HepG2 (cell line): Measurements from ENCODE around the gene SNRNP27. TPM values are rescaled to one million over a fixed set of nuclear protein-coding genes. Genes with fewer than 3 reads are reported as not detected.
A peak's percentile ranks its signal among the peaks of the same experiment; 100 is the strongest.

ENCODE experiments used
- ATF7 ChIP-seq, 2 experiments: fragments of 450-650 bp in 1 of 2; sonication (generic) in 1 of 2; formaldehyde crosslinking in 1 of 2; IDR thresholded peaks; 2 replicates each; pipeline versions ENCODE4 v1.4.0 to v1.6.1; 2016 to 2020; ENCODE audit warnings: antibody characterized with exemption in 1 of 2, mild to moderate bottlenecking in 1 of 2, missing genetic modification reagents in 1 of 2
- ELF1 ChIP-seq: sonication (generic); formaldehyde crosslinking; IDR thresholded peaks from 2 replicates; pipeline ENCODE4 v1.4.0; 2020; ENCODE audit warnings: missing genetic modification reagents
- JDP2 ChIP-seq: sonication (generic); formaldehyde crosslinking; IDR thresholded peaks from 2 replicates; pipeline ENCODE4 v1.8.1; 2022; ENCODE audit warnings: missing genetic modification reagents, borderline replicate concordance
- KLF11 ChIP-seq: IDR thresholded peaks from 2 replicates; pipeline ENCODE4 v1.6.1; 2016; ENCODE audit warnings: missing compliant biosample characterization
- LBX2 ChIP-seq: sonication (generic); formaldehyde crosslinking; IDR thresholded peaks from 2 replicates; pipeline ENCODE4 v1.5.0; 2020; ENCODE audit warnings: missing genetic modification reagents, mild to moderate bottlenecking, borderline replicate concordance
- MEIS1 ChIP-seq: sonication (generic); formaldehyde crosslinking; IDR thresholded peaks from 2 replicates; pipeline ENCODE4 v1.9.0; 2021; ENCODE audit warnings: mild to moderate bottlenecking, missing genetic modification reagents, moderate library complexity, borderline replicate concordance
- NFIB ChIP-seq: sonication (generic); formaldehyde crosslinking; IDR thresholded peaks from 2 replicates; pipeline ENCODE4 v1.9.0; 2021; ENCODE audit warnings: missing genetic modification reagents, mild to moderate bottlenecking, borderline replicate concordance
- RARA ChIP-seq: IDR thresholded peaks from 2 replicates; pipeline ENCODE4 v1.6.1; 2016; ENCODE audit warnings: missing genetic modification reagents, missing compliant biosample characterization
- YEATS2 ChIP-seq: sonication (generic); formaldehyde crosslinking; IDR thresholded peaks from 2 replicates; pipeline ENCODE4 v1.4.0; 2020; ENCODE audit warnings: missing genetic modification reagents, borderline replicate concordance
- ZNF337 ChIP-seq: sonication (generic); formaldehyde crosslinking; IDR thresholded peaks from 2 replicates; pipeline ENCODE4 v1.5.1; 2020; ENCODE audit warnings: missing genetic modification reagents, low read depth, mild to moderate bottlenecking, borderline replicate concordance
- ZNF501 ChIP-seq: sonication (generic); formaldehyde crosslinking; IDR thresholded peaks from 2 replicates; pipeline ENCODE4 v1.5.1; 2020; ENCODE audit warnings: mild to moderate bottlenecking, moderate library complexity, missing genetic modification reagents
- ZNF704 ChIP-seq: sonication (generic); formaldehyde crosslinking; IDR thresholded peaks from 2 replicates; pipeline ENCODE4 v1.8.1; 2023; ENCODE audit warnings: mild to moderate bottlenecking, inconsistent platforms, moderate library complexity, missing genetic modification reagents, borderline replicate concordance
- ZSCAN21 ChIP-seq: sonication (generic); formaldehyde crosslinking; IDR thresholded peaks from 2 replicates; pipeline ENCODE4 v1.8.0; 2022; ENCODE audit warnings: mild to moderate bottlenecking, missing genetic modification reagents, moderate library complexity, borderline replicate concordance
- ZZZ3 ChIP-seq: sonication (generic); formaldehyde crosslinking; IDR thresholded peaks from 2 replicates; pipeline ENCODE4 v1.4.0; 2020; ENCODE audit warnings: missing genetic modification reagents, mild to moderate bottlenecking, borderline replicate concordance
- polyA plus RNA-seq, 8 experiments: library from polyadenylated mRNA; depleted of rRNA in 3 of 8; stranded (reverse) in 7 of 8; unstranded in 1 of 8; fragments of >200 nt; fragmentation: Illumina TruSeq in 4 of 8; extraction: Trizol in 4 of 8; gene quantifications; 2 replicates each; pipeline versions ENCODE4 v1.2.1 to v1.2.3, GENCODE V29; 2011 to 2016; ENCODE audit warnings: low read depth in 4 of 8, missing spikeins in 1 of 8, mixed read lengths in 1 of 8; ENCODE audit not compliant: insufficient read depth in 1 of 8
- total RNA-seq, 5 experiments: library from RNA; depleted of rRNA; stranded (reverse); fragments of >200 nt; fragmentation: Illumina TruSeq; extraction: Trizol; gene quantifications; 2 replicates each; pipeline ENCODE4 v1.2.3, GENCODE V29; 2016; ENCODE audit warnings: low read depth in 1 of 5
- TF ChIP-seq, protein P1 (sequence below): IDR thresholded peaks from 2 replicates; pipeline ENCODE4 v1.6.1; 2016; ENCODE audit warnings: control low read depth
- TF ChIP-seq, protein P2 (sequence below): sonication (generic); formaldehyde crosslinking; IDR thresholded peaks from 2 replicates; pipeline ENCODE4 v1.5.0; 2020; ENCODE audit warnings: mild to moderate bottlenecking, missing genetic modification reagents, borderline replicate concordance
- TF ChIP-seq, protein P3 (sequence below): sonication (generic); formaldehyde crosslinking; IDR thresholded peaks from 2 replicates; pipeline ENCODE4 v1.4.0; 2020; ENCODE audit warnings: missing genetic modification reagents, mild to moderate bottlenecking, borderline replicate concordance

The SNRNP27 gene
- total and polyA plus RNA-seq, 2 of the 13 experiments (the other 11 are each of a cell fraction or from before 2014, with no cell fraction given), result 49.8 to 54.6 TPM

DNA sequence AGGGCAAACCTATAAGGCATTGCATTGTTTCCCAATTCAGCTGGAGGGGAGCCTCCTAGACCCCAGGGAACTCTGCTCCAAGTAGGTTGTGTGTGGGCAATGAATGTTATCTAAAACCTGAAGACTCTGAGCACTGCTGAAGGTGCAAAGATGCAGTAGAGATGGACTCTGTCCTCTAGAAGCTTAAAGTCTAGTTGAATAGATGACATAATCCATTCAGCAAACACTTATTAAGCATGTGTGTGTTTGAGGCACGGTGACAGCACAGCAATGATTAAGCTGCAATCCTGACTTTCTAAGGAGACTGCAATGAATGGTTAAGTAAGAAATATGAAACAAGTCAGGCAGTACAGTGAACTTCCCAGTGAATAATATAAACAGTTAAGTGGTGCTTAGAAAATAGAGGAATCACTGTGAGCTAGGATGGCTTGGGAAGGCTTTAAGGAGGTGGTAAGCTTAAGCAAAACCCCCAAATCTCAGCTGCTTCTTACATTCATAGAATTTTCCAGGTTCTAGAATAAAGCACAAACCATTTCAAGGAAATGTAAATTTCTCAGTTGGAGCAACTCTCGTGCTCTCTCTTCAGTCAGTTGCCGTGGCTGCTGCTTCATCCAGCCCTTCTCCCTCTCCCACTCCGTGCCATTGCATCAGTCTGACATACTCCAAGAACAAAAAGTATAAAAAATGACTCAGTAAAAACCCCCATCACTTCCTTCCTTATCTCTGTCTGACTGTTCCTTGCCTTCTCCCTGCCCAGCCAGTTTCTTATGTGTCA is 40.3 kb downstream of the SNRNP27 start (continued):
- TF ChIP-seq, protein P1, sequence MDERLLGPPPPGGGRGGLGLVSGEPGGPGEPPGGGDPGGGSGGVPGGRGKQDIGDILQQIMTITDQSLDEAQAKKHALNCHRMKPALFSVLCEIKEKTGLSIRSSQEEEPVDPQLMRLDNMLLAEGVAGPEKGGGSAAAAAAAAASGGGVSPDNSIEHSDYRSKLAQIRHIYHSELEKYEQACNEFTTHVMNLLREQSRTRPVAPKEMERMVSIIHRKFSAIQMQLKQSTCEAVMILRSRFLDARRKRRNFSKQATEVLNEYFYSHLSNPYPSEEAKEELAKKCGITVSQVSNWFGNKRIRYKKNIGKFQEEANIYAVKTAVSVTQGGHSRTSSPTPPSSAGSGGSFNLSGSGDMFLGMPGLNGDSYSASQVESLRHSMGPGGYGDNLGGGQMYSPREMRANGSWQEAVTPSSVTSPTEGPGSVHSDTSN (CRISPR knock-in tag), result no peak
- no peak for TF ChIP-seq ZNF501
- peak; percentile 8; the same call in 1 of the 2 replicates for TF ChIP-seq KLF11 (CRISPR knock-in tag)
- TF ChIP-seq YEATS2 (CRISPR knock-in tag), result peak; percentile 40; the same call in 1 of the 2 replicates
- no peak for TF ChIP-seq ZSCAN21 (CRISPR knock-in tag)
- no peak for TF ChIP-seq ELF1 (CRISPR knock-in tag)
- TF ChIP-seq ZNF337, result no peak
- no peak for TF ChIP-seq NFIB
- TF ChIP-seq, protein P2, sequence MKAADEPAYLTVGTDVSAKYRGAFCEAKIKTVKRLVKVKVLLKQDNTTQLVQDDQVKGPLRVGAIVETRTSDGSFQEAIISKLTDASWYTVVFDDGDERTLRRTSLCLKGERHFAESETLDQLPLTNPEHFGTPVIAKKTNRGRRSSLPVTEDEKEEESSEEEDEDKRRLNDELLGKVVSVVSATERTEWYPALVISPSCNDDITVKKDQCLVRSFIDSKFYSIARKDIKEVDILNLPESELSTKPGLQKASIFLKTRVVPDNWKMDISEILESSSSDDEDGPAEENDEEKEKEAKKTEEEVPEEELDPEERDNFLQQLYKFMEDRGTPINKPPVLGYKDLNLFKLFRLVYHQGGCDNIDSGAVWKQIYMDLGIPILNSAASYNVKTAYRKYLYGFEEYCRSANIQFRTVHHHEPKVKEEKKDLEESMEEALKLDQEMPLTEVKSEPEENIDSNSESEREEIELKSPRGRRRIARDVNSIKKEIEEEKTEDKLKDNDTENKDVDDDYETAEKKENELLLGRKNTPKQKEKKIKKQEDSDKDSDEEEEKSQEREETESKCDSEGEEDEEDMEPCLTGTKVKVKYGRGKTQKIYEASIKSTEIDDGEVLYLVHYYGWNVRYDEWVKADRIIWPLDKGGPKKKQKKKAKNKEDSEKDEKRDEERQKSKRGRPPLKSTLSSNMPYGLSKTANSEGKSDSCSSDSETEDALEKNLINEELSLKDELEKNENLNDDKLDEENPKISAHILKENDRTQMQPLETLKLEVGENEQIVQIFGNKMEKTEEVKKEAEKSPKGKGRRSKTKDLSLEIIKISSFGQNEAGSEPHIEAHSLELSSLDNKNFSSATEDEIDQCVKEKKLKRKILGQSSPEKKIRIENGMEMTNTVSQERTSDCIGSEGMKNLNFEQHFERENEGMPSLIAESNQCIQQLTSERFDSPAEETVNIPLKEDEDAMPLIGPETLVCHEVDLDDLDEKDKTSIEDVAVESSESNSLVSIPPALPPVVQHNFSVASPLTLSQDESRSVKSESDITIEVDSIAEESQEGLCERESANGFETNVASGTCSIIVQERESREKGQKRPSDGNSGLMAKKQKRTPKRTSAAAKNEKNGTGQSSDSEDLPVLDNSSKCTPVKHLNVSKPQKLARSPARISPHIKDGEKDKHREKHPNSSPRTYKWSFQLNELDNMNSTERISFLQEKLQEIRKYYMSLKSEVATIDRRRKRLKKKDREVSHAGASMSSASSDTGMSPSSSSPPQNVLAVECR (CRISPR knock-in tag), result peak; percentile 58; the same call in 1 of the 2 replicates
- TF ChIP-seq, protein P3, sequence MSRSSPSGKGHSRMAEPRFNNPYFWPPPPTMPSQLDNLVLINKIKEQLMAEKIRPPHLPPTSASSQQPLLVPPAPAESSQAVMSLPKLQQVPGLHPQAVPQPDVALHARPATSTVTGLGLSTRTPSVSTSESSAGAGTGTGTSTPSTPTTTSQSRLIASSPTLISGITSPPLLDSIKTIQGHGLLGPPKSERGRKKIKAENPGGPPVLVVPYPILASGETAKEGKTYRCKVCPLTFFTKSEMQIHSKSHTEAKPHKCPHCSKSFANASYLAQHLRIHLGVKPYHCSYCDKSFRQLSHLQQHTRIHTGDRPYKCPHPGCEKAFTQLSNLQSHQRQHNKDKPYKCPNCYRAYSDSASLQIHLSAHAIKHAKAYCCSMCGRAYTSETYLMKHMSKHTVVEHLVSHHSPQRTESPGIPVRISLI (CRISPR knock-in tag), result no peak
- peak; percentile 83 for TF ChIP-seq ATF7 (IDR thresholded peaks at IDR 0.05)
- no peak; the same call in 1 of the 2 replicates for TF ChIP-seq ATF7 (CRISPR knock-in tag; IDR thresholded peaks at IDR 0.05)
- no peak for TF ChIP-seq MEIS1 (CRISPR knock-in tag)
- no peak for TF ChIP-seq ZZZ3 (CRISPR knock-in tag)
- TF ChIP-seq LBX2 (CRISPR knock-in tag), result no peak
- no peak for TF ChIP-seq ZNF704
- TF ChIP-seq JDP2 (CRISPR knock-in tag), result no peak
- TF ChIP-seq RARA, result peak; percentile 63
